Liver (tissue), 9 donors: ENCODE measurements around the gene DCPS. TPM values are rescaled to one million over a fixed set of nuclear protein-coding genes. Genes with fewer than 3 reads are reported as not detected.
A peak's percentile ranks its signal among the peaks of the same experiment; 100 is the strongest.

Experiments used
- DNase-seq: peaks from one replicate; pipeline ENCODE4 v3.0.0-alpha.2; 2017; ENCODE audit warnings: low spot score
- H3K27ac ChIP-seq, 2 donors: one replicate each; pipeline ENCODE4 v1.7.0; 2013; ENCODE audit warnings: inconsistent platforms in 2 of 2, low read length in 2 of 2, control low read depth in 1 of 2, low read depth in 1 of 2, mild to moderate bottlenecking in 1 of 2
- H3K27me3 ChIP-seq, 4 donors: one replicate each; pipeline versions ENCODE4 v1.6.1 to v1.7.0; 2013; ENCODE audit warnings: low read length in 3 of 4, inconsistent platforms in 1 of 4, mild to moderate bottlenecking in 1 of 4, moderate library complexity in 1 of 4; ENCODE audit not compliant: control insufficient read depth in 4 of 4, insufficient read depth in 4 of 4
- H3K36me3 ChIP-seq, 4 donors: one replicate each; pipeline versions ENCODE4 v1.6.1 to v1.7.0; 2013; ENCODE audit warnings: low read length in 3 of 4, mild to moderate bottlenecking in 3 of 4, low read depth in 1 of 4, moderate library complexity in 1 of 4; ENCODE audit not compliant: control insufficient read depth in 4 of 4, insufficient read depth in 3 of 4
- H3K4me1 ChIP-seq, 4 donors: one replicate each; pipeline versions ENCODE4 v1.6.1 to v1.7.0; 2013; ENCODE audit warnings: low read length in 3 of 4, mild to moderate bottlenecking in 3 of 4, moderate library complexity in 1 of 4; ENCODE audit not compliant: control insufficient read depth in 4 of 4, insufficient read depth in 4 of 4
- H3K4me3 ChIP-seq, 3 donors: one replicate each; pipeline versions ENCODE4 v1.6.1 to v1.7.0; 2013; ENCODE audit warnings: low read length in 3 of 3, control low read depth in 1 of 3, low read depth in 1 of 3, mild to moderate bottlenecking in 1 of 3
- H3K9ac ChIP-seq, 2 donors: one replicate each; pipeline ENCODE4 v1.7.0; 2013; ENCODE audit warnings: low read length in 2 of 2, mild to moderate bottlenecking in 2 of 2, moderate library complexity in 2 of 2, control low read depth in 1 of 2, low read depth in 1 of 2
- H3K9me3 ChIP-seq, 4 donors: one replicate each; pipeline versions ENCODE4 v1.6.1 to v1.7.0; 2013; ENCODE audit warnings: low read length in 3 of 4; ENCODE audit not compliant: control insufficient read depth in 4 of 4
- EGR1 ChIP-seq, 2 donors: IDR thresholded peaks; 2 replicates each; pipeline ENCODE4 v1.6.1; 2016 to 2018; ENCODE audit warnings: antibody characterized with exemption in 2 of 2, low read depth in 2 of 2
- FOXA2 ChIP-seq: IDR thresholded peaks from 2 replicates; pipeline ENCODE4 v1.6.1; 2016; ENCODE audit warnings: antibody characterized with exemption
- GABPA ChIP-seq, 2 donors: IDR thresholded peaks in 1 of 2; conservative IDR thresholded peaks in 1 of 2; 2 replicates each; pipeline ENCODE4 v1.6.1; 2016; ENCODE audit warnings: antibody characterized with exemption in 2 of 2, mild to moderate bottlenecking in 1 of 2, moderate library complexity in 1 of 2
- HNF4A ChIP-seq, 2 donors: conservative IDR thresholded peaks; 2 replicates each; pipeline ENCODE4 v1.6.1; 2016; ENCODE audit warnings: antibody characterized with exemption in 2 of 2, mild to moderate bottlenecking in 2 of 2
- JUND ChIP-seq, 2 donors: IDR thresholded peaks; 2 replicates each; pipeline ENCODE4 v1.6.1; 2016; ENCODE audit warnings: antibody characterized with exemption in 2 of 2
- RAD21 ChIP-seq, 2 donors: IDR thresholded peaks; 2 replicates each; pipeline ENCODE4 v1.6.1; 2016; ENCODE audit warnings: antibody characterized with exemption in 2 of 2, mild to moderate bottlenecking in 2 of 2
- SP1 ChIP-seq: IDR thresholded peaks from 2 replicates; pipeline ENCODE4 v1.6.1; 2018; ENCODE audit warnings: antibody characterized with exemption, mild to moderate bottlenecking
- TAF1 ChIP-seq: conservative IDR thresholded peaks from 2 replicates; pipeline ENCODE4 v1.6.1; 2016; ENCODE audit warnings: antibody characterized with exemption, mild to moderate bottlenecking
- YY1 ChIP-seq: IDR thresholded peaks from 2 replicates; pipeline ENCODE4 v1.6.1; 2016; ENCODE audit warnings: antibody characterized with exemption, mild to moderate bottlenecking
- WGBS: extraction: QIAGEN DNeasy Blood & Tissue Kit; methylation state at CpG from one replicate; pipeline ENCODE4 v1.1.7; 2013; 5-methylcytosine and 5-hydroxymethylcytosine counted together
- polyA plus RNA-seq, 2 donors: library from polyadenylated mRNA; stranded (reverse) in 1 of 2; unstranded in 1 of 2; fragments of 200-250 nt in 1 of 2; fragments of >200 nt in 1 of 2; fragmentation: Nextera tagmentation in 1 of 2; extraction: Ambion mirVana in 1 of 2; gene quantifications; one replicate each; pipeline versions ENCODE4 v1.2.1 to v1.2.3, GENCODE V29; 2013 to 2015
- total RNA-seq, 2 donors: library from RNA; depleted of rRNA; stranded (reverse); fragments of >200 nt; gene quantifications; one replicate each; pipeline ENCODE4 v1.2.3, GENCODE V29; 2014
- TF ChIP-seq, protein P1 (sequence below): IDR thresholded peaks from 2 replicates; pipeline ENCODE4 v1.6.1; 2016; ENCODE audit warnings: antibody characterized with exemption, mild to moderate bottlenecking
- TF ChIP-seq, protein P2 (sequence below): IDR thresholded peaks from 2 replicates; pipeline ENCODE4 v1.6.1; 2016; ENCODE audit warnings: antibody characterized with exemption
- TF ChIP-seq, protein P3 (sequence below): IDR thresholded peaks from 2 replicates; pipeline ENCODE4 v1.6.1; 2016; ENCODE audit warnings: antibody characterized with exemption
- donor health status: healthy.
- donor health status: healthy.
- donor health status: healthy.
- donor health status: healthy.
- donor health status: healthy.

Gene DCPS
- total and polyA plus RNA-seq, 4 donors = 5.6 to 61.0 (median 19.0) TPM

DNA sequence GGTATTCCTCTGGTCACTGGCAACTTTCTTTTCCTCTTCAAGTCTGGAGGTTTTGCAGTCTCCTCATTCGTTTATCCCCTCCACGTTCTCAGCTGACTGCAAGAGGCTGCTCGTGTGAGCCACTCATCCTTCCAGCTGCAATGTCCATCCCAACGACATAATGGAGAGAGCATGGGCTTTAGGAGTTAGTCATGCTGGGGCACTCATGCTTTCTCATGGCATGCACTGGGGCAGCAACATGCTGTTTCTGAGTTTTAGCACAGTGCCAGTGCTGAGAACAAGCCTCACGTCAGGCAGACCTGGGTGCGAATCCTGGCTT, 7.1 kb downstream of the DCPS start:
- Histone ChIP-seq H3K4me1 (peaks cover 0 to 6% (median 2%) of the 10 kb centered on the region in 4 donors), H3K9me3 (no peaks in the 10 kb centered on the region), H3K36me3 (peaks cover 0 to 3% (median under 1%) of the 10 kb centered on the region in 4 donors), H3K4me3 (no peak overlapping the region), H3K9ac (no peak overlapping the region), H3K27ac (peak overlapping the region; percentile 4 to 10), H3K27me3 (no peaks in the 10 kb centered on the region)
- WGBS = 71% methylated on average over 6 of the region's 6 CpGs
- TF ChIP-seq SP1 = no peak
- TF ChIP-seq, protein P1, sequence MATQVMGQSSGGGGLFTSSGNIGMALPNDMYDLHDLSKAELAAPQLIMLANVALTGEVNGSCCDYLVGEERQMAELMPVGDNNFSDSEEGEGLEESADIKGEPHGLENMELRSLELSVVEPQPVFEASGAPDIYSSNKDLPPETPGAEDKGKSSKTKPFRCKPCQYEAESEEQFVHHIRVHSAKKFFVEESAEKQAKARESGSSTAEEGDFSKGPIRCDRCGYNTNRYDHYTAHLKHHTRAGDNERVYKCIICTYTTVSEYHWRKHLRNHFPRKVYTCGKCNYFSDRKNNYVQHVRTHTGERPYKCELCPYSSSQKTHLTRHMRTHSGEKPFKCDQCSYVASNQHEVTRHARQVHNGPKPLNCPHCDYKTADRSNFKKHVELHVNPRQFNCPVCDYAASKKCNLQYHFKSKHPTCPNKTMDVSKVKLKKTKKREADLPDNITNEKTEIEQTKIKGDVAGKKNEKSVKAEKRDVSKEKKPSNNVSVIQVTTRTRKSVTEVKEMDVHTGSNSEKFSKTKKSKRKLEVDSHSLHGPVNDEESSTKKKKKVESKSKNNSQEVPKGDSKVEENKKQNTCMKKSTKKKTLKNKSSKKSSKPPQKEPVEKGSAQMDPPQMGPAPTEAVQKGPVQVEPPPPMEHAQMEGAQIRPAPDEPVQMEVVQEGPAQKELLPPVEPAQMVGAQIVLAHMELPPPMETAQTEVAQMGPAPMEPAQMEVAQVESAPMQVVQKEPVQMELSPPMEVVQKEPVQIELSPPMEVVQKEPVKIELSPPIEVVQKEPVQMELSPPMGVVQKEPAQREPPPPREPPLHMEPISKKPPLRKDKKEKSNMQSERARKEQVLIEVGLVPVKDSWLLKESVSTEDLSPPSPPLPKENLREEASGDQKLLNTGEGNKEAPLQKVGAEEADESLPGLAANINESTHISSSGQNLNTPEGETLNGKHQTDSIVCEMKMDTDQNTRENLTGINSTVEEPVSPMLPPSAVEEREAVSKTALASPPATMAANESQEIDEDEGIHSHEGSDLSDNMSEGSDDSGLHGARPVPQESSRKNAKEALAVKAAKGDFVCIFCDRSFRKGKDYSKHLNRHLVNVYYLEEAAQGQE = no peak
- no peak for TF ChIP-seq YY1
- TF ChIP-seq FOXA2 = no peak
- TF ChIP-seq EGR1 (IDR thresholded peaks at IDR 0.05; ENCODE audit: low read depth in 2 of 2) = no peak
- no peak for DNase-seq

DNA sequence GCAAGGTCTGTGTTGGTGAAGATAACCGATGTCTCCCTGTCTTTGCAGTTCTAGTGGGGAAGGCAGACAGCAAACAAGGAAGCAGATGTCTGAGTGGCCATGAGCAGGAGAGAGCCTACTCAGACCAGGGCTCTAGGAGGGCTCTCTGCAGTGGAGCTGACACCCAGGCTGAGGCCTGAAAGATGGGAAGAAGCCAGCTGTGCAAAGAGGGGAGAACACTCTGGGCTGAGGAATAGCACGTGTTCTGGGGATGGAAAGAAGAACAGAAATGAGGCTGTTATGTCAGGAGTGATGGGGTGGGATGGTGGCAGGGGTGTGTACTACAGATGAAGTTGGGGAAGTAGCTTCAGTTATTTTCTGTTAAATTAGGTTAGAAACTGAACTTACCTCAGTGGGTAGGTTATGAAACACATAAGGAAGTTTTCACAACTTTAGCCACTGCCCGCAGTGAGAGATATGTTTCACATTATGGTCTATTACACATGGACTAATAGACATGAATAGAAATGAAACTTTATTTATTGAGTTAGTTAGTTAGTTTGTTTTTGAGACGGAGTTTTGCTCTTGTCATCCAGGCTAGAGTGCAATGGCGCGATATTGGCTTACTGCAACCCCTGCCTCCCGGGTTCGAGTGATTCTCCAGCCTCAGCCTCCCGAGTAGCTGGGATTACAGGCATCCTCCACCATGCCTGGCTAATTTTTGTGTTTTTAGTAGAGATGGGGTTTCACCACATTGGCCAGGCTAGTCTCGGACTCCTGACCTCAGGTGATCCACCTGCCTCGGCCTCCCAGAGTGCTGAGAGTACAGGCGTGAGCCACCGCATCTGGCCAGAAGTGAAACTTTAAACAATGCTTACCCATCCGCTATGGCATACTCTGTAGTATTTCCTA, 7.8 kb downstream of the DCPS start:
- Histone ChIP-seq H3K9ac (no peak overlapping the region), H3K27ac (peak overlapping the region in 1 of 2 donors; percentile 10), H3K36me3 (peaks cover 0 to 3% (median under 1%) of the 10 kb centered on the region in 4 donors), H3K4me1 (peaks cover 0 to 6% (median 2%) of the 10 kb centered on the region in 4 donors), H3K4me3 (no peak overlapping the region), H3K27me3 (no peaks in the 10 kb centered on the region), H3K9me3 (no peaks in the 10 kb centered on the region)
- DNase-seq = no peak
- TF ChIP-seq, protein P2, sequence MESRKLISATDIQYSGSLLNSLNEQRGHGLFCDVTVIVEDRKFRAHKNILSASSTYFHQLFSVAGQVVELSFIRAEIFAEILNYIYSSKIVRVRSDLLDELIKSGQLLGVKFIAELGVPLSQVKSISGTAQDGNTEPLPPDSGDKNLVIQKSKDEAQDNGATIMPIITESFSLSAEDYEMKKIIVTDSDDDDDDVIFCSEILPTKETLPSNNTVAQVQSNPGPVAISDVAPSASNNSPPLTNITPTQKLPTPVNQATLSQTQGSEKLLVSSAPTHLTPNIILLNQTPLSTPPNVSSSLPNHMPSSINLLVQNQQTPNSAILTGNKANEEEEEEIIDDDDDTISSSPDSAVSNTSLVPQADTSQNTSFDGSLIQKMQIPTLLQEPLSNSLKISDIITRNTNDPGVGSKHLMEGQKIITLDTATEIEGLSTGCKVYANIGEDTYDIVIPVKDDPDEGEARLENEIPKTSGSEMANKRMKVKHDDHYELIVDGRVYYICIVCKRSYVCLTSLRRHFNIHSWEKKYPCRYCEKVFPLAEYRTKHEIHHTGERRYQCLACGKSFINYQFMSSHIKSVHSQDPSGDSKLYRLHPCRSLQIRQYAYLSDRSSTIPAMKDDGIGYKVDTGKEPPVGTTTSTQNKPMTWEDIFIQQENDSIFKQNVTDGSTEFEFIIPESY = no peak
- TF ChIP-seq, protein P3, sequence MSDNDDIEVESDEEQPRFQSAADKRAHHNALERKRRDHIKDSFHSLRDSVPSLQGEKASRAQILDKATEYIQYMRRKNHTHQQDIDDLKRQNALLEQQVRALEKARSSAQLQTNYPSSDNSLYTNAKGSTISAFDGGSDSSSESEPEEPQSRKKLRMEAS = no peak
- TF ChIP-seq FOXA2 (no peak), EGR1 (IDR thresholded peaks at IDR 0.05; ENCODE audit: low read depth in 2 of 2) (no peak), TAF1 (no peak), HNF4A (conservative IDR thresholded peaks at IDR 0.05) (no peak), JUND (IDR thresholded peaks at IDR 0.05) (no peak), SP1 (no peak), GABPA (IDR thresholded peaks at IDR 0.05 in 1 of 2, conservative IDR thresholded peaks at IDR 0.05 in 1 of 2) (no peak), RAD21 (IDR thresholded peaks at IDR 0.05) (no peak)
- 83% methylated on average over 14 of the region's 14 CpGs for WGBS
